K562 (cell line): ENCODE results near the gene NMUR2. TPM values are rescaled to one million over a fixed set of nuclear protein-coding genes. Genes with fewer than 3 reads are reported as not detected.

ENCODE experiments used
- ATAC-seq: fragments of 200-7000 bp; cut with Tn5 transposase; 3 replicates; pipeline ENCODE4 v1.9.1; 2020; ENCODE audit warnings: moderate library complexity
- BruUV-seq: library from RNA; stranded (reverse); fragments of 400-500 nt; replicated peaks from 2 replicates; lab custom pipeline; 2021; lab: Mats Ljungman, UMichigan
- CTCF ChIA-PET: fragments of 300-600 bp; formaldehyde crosslinking; extraction: SDS; loops from one replicate; lab custom pipeline; 2021; ENCODE audit warnings: low intra/inter-chr PET ratio; lab: Yijun Ruan, JAX
- POLR2A ChIA-PET: fragments of 300-600, 350-650 bp; sonication (Branson Sonifier 250); formaldehyde crosslinking; extraction: SDS; loops from one replicate; lab custom pipeline; 2021; ENCODE audit warnings: antibody characterized with exemption, inconsistent platforms; lab: Yijun Ruan, JAX
- DNase-seq, 4 experiments: peaks; one replicate each; pipeline versions ENCODE4 v3.0.0 to v3.0.0-alpha.2; 2011 to 2018; ENCODE audit warnings: low spot score in 3 of 4, mixed read lengths in 3 of 4; ENCODE audit errors: extremely low read depth in 1 of 4
- FAIRE-seq: peaks from 2 replicates; lab custom pipeline; 2011; peaks lifted over from hg19 to GRCh38; lab: Jason Lieb, UNC
- H2AFZ ChIP-seq: 2 replicates; pipeline ENCODE4 v1.6.0; 2011; ENCODE audit warnings: low read depth, low read length, control low read depth, inconsistent platforms
- H3K27ac ChIP-seq: fragments of 200-600 bp; 3 replicates; pipeline ENCODE4 v1.8.0; 2011; ENCODE audit warnings: low read depth, mild to moderate bottlenecking, control low read depth, inconsistent platforms, low read length, moderate library complexity, mixed read lengths; ENCODE audit errors: extremely low read depth
- H3K27me3 ChIP-seq, 2 experiments: fragments of 300-600 bp in 1 of 2; 2 replicates in 1 of 2; 3 replicates in 1 of 2; pipeline versions ENCODE4 v1.6.0 to v1.8.0; 2011; ENCODE audit warnings: inconsistent platforms in 2 of 2, low read length in 2 of 2, mild to moderate bottlenecking in 1 of 2, mixed read lengths in 1 of 2, moderate library complexity in 1 of 2; ENCODE audit not compliant: control insufficient read depth in 2 of 2, insufficient read depth in 2 of 2
- H3K36me3 ChIP-seq: fragments of 300-600 bp; 3 replicates; pipeline ENCODE4 v1.8.0; 2011; ENCODE audit warnings: mild to moderate bottlenecking, low read length, inconsistent platforms; ENCODE audit not compliant: control insufficient read depth, insufficient read depth
- H3K4me1 ChIP-seq, 2 experiments: fragments of 200-600 bp in 1 of 2; replicated peaks in 1 of 2; 2 replicates in 1 of 2; 3 replicates in 1 of 2; pipeline versions ENCODE4 v1.5.1 to v1.8.0; 2011; ENCODE audit warnings: inconsistent platforms in 2 of 2, low read length in 2 of 2, mild to moderate bottlenecking in 1 of 2, mixed read lengths in 1 of 2, moderate library complexity in 1 of 2; ENCODE audit not compliant: control insufficient read depth in 2 of 2, insufficient read depth in 2 of 2
- H3K4me2 ChIP-seq: 2 replicates; pipeline ENCODE4 v1.6.1; 2011; ENCODE audit warnings: low read length, control low read depth, inconsistent platforms, mixed read lengths; ENCODE audit not compliant: insufficient read depth
- H3K4me3 ChIP-seq: fragments of 200-600 bp; sonication (generic), shearing (Covaris generic); 2 replicates; pipeline ENCODE4 v1.5.1; 2016; ENCODE audit warnings: control low read depth, inconsistent platforms
- H3K79me2 ChIP-seq: fragments of 200-600 bp; 3 replicates; pipeline ENCODE4 v1.8.0; 2011; ENCODE audit warnings: low read length, inconsistent platforms; ENCODE audit not compliant: control insufficient read depth, insufficient read depth
- H3K9ac ChIP-seq, 2 experiments: 2 replicates each; pipeline versions ENCODE4 v1.6.0 to v1.6.1; 2011; ENCODE audit warnings: low read depth in 2 of 2, low read length in 2 of 2, control low read depth in 1 of 2, inconsistent platforms in 1 of 2, mild to moderate bottlenecking in 1 of 2, mixed read lengths in 1 of 2; ENCODE audit not compliant: insufficient read depth in 1 of 2
- H3K9me1 ChIP-seq: one replicate; pipeline ENCODE4 v1.6.0; 2011; ENCODE audit warnings: inconsistent platforms, mild to moderate bottlenecking, low read length, moderate library complexity; ENCODE audit not compliant: control insufficient read depth, insufficient read depth
- H3K9me3 ChIP-seq: replicated peaks from 2 replicates; pipeline ENCODE4 v1.5.1; 2011; ENCODE audit warnings: low read depth, low read length, inconsistent platforms; ENCODE audit not compliant: control insufficient read depth, insufficient read depth
- H4K20me1 ChIP-seq: replicated peaks from 2 replicates; pipeline ENCODE4 v1.6.1; 2011; ENCODE audit warnings: low read length, inconsistent platforms, mixed read lengths; ENCODE audit not compliant: control insufficient read depth, insufficient read depth
- ETV1 ChIP-seq: fragments of 450-650 bp; conservative IDR thresholded peaks from 2 replicates; pipeline ENCODE4 v1.6.1; 2016; ENCODE audit warnings: missing genetic modification characterization, control low read depth, low read depth, missing compliant biosample characterization
- TCF3 ChIP-seq: sonication (generic); formaldehyde crosslinking; IDR thresholded peaks from 2 replicates; pipeline ENCODE4 v1.4.0; 2020; ENCODE audit warnings: mild to moderate bottlenecking, missing genetic modification reagents
- ZKSCAN8 ChIP-seq: fragments of 200-800 bp; sonication (Bioruptor generic); IDR thresholded peaks from 2 replicates; pipeline ENCODE4 v1.6.1; 2016; ENCODE audit warnings: missing genetic modification characterization, missing compliant biosample characterization
- ZNF436 ChIP-seq: fragments of 250-450, 450-650 bp; sonication (Bioruptor Pico); formaldehyde crosslinking; IDR thresholded peaks from 2 replicates; pipeline ENCODE4 v1.7.0; 2020; ENCODE audit warnings: mild to moderate bottlenecking
- WGBS: fragments of 100-300 bp; shearing (Covaris generic); methylation state at CpG from one replicate; pipeline ENCODE4 v1.1.6; 2016; ENCODE audit warnings: low coverage, mixed read lengths; ENCODE audit not compliant: insufficient coverage; ENCODE audit errors: missing lambda C conversion rate; 5-methylcytosine and 5-hydroxymethylcytosine counted together
- in situ Hi-C: fragments of 300-500 bp; cut with MboI; formaldehyde crosslinking; loops from 4 replicates; pipeline ENCODE4 v1.15.0; 2018; ENCODE audit warnings: inconsistent platforms, mixed read lengths
- intact Hi-C: fragments of 100-400 bp; cut with micrococcal nuclease; formaldehyde crosslinking; loops from 2 replicates; pipeline ENCODE4 v1.14.2; 2022
- polyA plus RNA-seq, 8 experiments: library from polyadenylated mRNA; depleted of rRNA in 4 of 8; stranded (reverse) in 5 of 8; unstranded in 3 of 8; fragments of >200 nt; fragmentation: Nextera tagmentation in 2 of 8; fragmentation: Illumina TruSeq in 1 of 8; extraction: Ambion mirVana in 2 of 8; extraction: Trizol in 1 of 8; gene quantifications; 2 replicates each; pipeline versions ENCODE4 v1.2.1 to v1.2.3, GENCODE V29; 2011 to 2014; ENCODE audit warnings: inconsistent platforms in 1 of 8, missing spikeins in 1 of 8
- total RNA-seq, 7 experiments: library from RNA; depleted of rRNA in 6 of 7; stranded (reverse); fragments of >200 nt in 6 of 7; fragmentation: Illumina TruSeq in 2 of 7; extraction: Trizol in 2 of 7; gene quantifications; 2 replicates each; pipeline versions ENCODE4 v1.2.1 to v1.2.3, GENCODE V29; 2011 to 2021; ENCODE audit warnings: low replicate concordance in 1 of 7
- TF ChIP-seq, protein P1 (sequence below): fragments of 450-650 bp; IDR thresholded peaks from 2 replicates; pipeline ENCODE4 v1.6.1; 2016; ENCODE audit warnings: missing biosample characterization, missing genetic modification characterization

Gene NMUR2
- total and polyA plus RNA-seq, 9 of the 15 experiments (the other 6 are each of a cell fraction or from before 2014, with no cell fraction given), result not detected

DNA sequence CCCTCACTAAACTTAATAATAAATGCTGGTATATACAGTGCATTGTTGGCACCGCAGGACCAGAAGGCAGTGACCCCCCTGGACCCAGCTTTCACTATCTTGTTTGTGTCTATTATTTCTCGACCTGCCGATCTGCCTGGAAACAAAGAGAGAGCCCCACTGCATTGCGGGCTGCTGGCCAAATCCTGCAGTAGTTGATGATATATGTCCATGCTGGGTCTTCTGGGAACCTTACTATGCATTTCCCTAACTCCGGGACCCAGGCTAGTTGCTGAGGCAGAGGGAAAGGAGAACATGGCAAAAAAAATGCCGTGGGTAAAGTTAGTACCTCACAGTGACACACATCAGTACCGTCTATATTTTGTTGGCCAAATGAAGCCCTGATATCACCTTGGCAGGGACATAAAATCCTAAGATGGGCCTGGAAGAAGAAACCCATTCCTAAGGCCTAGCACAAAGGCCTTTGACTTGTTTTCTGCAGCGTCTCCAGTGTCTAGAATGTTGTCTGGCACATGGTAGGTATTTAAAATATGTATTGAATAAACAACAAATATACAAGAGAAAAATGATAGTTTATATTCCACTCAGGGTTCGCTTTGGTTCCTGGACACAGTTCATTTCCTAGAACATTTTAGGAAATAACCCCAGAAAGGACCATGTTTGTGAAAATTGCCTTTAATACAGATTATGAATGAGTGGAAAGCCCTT lies 46.1 kb downstream of the NMUR2 start:
- in situ Hi-C loops, result no loop called here
- WGBS, result 0% methylated on average over 9 of the region's 9 CpGs
- Histone ChIP-seq H3K9me3 (no peaks in the 10 kb centered on the region), H3K27me3 (no peaks in the 10 kb centered on the region), H3K4me3 (no peak overlapping the region), H3K79me2 (no peaks in the 10 kb centered on the region), H3K36me3 (no peaks in the 10 kb centered on the region), H2AFZ (no peak overlapping the region), H3K4me2 (no peak overlapping the region), H4K20me1 (no peaks in the 10 kb centered on the region), H3K9me1 (no peaks in the 10 kb centered on the region), H3K27ac (no peak overlapping the region), H3K4me1 (no peaks in the 10 kb centered on the region), H3K9ac (no peak overlapping the region)
- intact Hi-C loops, result no loop called here
- no peak for FAIRE-seq
- no peak for ATAC-seq
- BruUV-seq, result no TSS peak
- ChIA-PET CTCF (no interaction called here), POLR2A (no interaction called here)
- no peak for TF ChIP-seq ZKSCAN8 (CRISPR knock-in tag)
- DNase-seq, result no peak

DNA sequence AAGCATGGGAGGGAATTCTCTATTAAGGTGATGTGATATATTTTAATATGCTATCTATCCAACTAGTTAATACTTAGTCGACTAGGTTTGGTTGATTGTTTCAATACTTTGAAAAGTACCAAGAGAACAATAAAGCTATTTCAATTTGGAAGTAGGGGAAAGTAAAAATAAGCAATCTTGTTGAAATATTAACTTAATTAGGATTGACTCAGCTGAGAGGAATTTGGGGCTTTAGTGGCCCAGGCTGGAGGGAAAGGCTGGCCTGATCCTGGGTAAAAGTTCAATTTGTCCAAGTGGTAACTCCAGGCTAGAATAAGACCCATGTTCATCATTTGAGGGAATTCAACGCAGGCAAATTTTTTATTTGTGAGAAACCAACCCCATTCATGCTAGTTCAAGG lies 48.6 kb downstream of the NMUR2 start:
- no peak for FAIRE-seq
- POLR2A ChIA-PET, result no interaction called here
- 0% methylated on average over 2 of the region's 2 CpGs for WGBS

More for the DNA sequence above, 48.6 kb downstream of the NMUR2 start:
- H3K36me3 ChIP-seq, result no peaks in the 10 kb centered on the region
- H4K20me1 ChIP-seq, result no peaks in the 10 kb centered on the region
- no TSS peak for BruUV-seq
- no peak overlapping the region for H3K27ac ChIP-seq
- H3K9me3 ChIP-seq, result no peaks in the 10 kb centered on the region
- no peak for DNase-seq
- H3K4me1 ChIP-seq, result no peaks in the 10 kb centered on the region
- CTCF ChIA-PET, result no interaction called here
- H3K27me3 ChIP-seq, result no peaks in the 10 kb centered on the region
- no peaks in the 10 kb centered on the region for H3K79me2 ChIP-seq
- H3K9ac ChIP-seq, result no peak overlapping the region
- TF ChIP-seq, protein P1, sequence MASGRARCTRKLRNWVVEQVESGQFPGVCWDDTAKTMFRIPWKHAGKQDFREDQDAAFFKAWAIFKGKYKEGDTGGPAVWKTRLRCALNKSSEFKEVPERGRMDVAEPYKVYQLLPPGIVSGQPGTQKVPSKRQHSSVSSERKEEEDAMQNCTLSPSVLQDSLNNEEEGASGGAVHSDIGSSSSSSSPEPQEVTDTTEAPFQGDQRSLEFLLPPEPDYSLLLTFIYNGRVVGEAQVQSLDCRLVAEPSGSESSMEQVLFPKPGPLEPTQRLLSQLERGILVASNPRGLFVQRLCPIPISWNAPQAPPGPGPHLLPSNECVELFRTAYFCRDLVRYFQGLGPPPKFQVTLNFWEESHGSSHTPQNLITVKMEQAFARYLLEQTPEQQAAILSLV (tag), result no peak
- TF ChIP-seq ETV1 (tag) (no peak), TCF3 (CRISPR knock-in tag) (no peak), ZNF436 (CRISPR knock-in tag) (no peak)
- no peaks in the 10 kb centered on the region for H3K9me1 ChIP-seq
- ATAC-seq, result no peak
- intact Hi-C loops (no loop called here), in situ Hi-C loops (no loop called here)
- H3K4me3 ChIP-seq, result no peak overlapping the region
- H2AFZ ChIP-seq, result no peak overlapping the region
- H3K4me2 ChIP-seq, result no peak overlapping the region
